ENCODE results near the gene RASGEF1B.

- no peak for TF ChIP-seq POLR2A (IDR thresholded peaks at IDR 0.05; ENCODE audit: low read length)
- TF ChIP-seq CTCF (IDR thresholded peaks at IDR 0.05): peak; percentile 93
- TF ChIP-seq RNF2 (IDR thresholded peaks at IDR 0.05; ENCODE audit: borderline replicate concordance, low read depth): no peak
- no peak for TF ChIP-seq HMGXB4 (CRISPR knock-in tag; IDR thresholded peaks at IDR 0.05; ENCODE audit: borderline replicate concordance)
- no peak for TF ChIP-seq SREBF2 (IDR thresholded peaks at IDR 0.05)
- TF ChIP-seq RFX5 (IDR thresholded peaks at IDR 0.05): no peak
- TF ChIP-seq MYC (IDR thresholded peaks at IDR 0.05; ENCODE audit: borderline replicate concordance, low read length): no peak
Measured at GRCh38 chr4:81405900-81406401, 65.8 kb downstream of the RASGEF1B start.

Data from A549 (cell line).